ENCODE data around the gene CCDC71L.

The CCDC71L gene

DNA sequence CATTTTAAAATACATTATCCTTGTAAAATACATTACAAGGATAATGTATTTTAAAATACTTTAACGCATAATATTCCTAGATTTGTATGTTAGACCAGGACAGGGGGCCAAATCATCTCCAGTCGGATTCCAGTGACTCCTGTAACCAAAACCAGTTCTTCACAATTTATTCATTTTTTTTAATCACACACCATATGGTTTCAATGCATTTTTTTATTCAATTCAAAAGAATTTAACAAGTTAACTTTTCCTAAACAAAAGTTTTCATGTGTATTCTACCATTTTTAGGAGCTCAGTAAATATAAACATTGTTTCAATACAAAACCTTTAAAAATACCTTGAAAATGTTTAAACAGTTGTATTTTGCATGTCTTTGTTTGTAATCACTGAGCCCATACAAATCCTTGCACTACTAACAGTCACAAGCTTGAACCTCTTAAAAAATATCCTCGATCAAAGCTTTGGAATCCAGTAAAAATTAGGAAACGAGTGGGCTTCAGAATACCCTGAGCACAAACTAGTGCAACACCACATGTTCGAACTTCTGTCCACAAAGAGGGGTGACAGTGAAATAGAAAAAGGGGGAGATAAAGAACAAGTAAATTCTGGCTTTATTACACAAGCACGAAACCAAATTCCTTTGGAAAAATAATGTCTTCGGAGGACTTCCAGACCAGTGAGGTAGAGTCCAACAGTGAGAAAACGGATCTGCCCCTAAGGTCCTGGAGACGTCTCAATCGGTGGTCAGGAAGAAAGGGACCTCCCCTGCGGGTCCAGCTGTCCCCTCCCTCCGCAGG lies 1.6 kb downstream of the CCDC71L start:
- DNase-seq (ENCODE audit: low read depth), result no peak

DNA sequence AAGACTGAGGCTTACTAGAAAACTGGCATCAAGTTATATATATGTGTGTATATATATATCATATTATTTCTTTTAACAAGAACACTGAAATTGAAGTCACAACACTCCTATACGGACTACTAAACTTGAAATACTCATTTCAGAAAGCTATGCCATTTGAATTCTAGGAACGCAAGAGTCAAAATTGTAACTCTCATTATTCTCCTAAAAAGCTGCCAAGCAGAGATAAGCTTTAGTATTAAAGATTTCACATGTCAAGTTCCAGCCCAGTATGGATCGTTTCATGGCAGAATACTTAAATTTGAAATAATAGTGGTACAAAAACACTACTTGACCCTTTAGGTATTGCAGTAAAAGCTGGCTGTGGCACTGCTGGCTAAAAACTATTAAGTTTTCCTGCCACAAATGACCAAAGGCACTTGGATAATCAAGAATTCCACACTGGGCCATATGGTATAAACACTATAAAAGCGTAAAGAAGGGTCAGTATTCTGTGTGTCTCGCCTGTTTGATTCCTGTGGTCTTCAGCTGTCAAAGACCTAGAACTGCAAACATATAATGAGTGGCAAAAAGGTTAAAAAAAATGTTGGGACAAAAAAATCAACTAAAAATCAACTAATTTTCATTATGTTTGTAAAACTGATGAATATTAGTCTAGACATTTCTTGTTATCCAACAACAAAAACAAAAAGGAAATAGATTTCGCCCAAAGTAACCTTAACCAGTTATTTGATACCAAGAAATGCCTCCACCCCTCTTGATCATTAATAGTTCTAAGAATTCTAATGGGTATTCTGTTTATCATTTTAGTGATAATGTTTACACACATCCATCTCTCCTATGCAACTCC lies 2.4 kb downstream of the CCDC71L start:
- DNase-seq (ENCODE audit: low read depth), result no peak

DNA sequence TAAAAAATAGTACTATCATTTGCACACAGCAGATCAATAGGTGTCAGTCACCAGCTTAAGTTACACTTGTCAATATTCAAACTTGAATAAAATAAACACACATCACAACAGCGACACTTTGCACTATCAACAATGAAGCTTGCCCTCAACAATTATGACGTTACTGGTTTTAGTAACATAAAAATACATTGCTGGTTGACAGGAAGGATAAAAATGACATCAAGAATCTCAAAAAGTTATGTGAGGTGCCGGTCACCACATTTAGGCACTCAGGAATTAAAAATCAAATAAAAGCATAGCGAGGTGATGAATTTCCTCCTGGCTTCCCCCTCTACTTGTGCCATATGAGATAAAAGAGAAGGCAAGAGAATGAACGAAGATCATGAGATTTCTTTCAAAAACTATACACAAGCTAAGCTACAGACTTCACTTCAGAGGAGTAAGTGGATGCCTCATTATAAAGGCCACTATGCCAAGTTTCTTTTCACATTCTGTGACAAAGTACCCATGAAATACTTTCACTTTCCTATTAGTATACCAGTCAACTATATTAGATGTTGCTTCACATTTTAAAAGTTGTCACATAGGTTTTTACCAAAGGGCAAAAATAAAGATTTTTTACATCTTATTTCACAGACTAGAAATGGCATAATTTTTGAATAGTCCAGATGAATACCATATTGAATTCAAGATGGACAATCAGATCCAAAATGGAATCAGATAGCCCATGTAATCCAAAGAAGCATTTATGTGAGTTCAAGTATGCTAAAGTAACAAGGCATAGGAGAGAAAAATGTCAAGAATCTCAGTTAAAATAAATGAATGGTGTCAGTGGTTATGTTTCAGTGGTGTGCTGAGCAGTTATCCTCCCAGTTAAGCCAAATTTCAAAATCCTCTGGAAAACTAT lies 3.6 kb downstream of the CCDC71L start:
- DNase-seq (ENCODE audit: low read depth), result no peak

DNA sequence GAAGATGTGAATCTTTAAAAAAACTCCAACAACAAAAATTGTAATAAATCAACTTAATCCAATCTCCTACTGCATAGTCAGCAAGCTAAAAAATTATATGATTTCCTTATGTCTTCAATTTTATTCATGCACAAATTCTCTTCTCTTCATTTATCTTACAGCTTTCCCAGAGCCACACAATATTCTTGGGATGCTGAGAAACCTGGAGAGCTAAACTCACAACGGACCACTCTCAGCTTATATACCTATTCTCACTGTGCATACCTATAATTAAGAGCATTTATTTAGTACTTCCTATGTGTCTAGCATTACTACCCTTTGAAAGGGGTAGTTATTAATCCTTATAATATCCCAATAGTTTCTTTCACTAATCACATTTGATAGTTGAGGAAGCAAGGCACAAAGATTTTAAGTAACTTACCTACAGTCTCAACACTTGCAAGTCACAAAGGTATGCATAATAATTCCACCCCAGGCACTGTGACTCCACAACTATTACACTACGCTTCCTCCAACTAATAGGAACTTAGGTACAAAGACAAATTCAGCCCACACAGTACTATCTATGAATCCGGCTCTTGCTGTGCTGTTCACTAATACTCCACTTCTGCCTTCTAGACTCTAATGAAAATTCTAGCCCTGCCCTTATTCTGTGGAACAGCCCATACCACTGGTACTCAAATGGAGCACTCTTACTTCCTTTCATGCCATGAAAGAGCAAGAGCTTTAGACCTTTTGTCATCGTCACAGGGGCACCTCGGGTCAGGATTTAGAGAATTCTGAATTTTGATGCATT lies 5.1 kb downstream of the CCDC71L start:
- DNase-seq (ENCODE audit: low read depth), result no peak

DNA sequence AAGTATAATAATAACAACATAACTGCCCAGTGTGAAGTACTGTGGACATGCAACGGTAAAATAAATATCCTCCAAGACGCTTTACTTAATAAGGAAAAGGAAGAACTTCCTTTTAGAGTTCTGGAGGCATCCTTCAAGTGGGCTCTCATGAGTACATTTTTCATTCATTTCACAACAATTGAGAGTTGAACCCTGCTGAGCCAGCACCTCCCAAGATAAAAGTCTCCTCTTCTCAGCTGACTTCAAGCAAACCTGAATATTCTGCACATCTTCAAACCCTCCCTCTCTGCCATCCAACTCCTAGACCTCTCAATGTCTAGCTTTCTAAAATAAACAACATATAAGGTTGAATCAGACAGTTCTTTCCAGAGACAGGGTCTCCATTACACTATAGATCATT lies 7.5 kb downstream of the CCDC71L start:
- no peak for DNase-seq (ENCODE audit: low read depth)

DNA sequence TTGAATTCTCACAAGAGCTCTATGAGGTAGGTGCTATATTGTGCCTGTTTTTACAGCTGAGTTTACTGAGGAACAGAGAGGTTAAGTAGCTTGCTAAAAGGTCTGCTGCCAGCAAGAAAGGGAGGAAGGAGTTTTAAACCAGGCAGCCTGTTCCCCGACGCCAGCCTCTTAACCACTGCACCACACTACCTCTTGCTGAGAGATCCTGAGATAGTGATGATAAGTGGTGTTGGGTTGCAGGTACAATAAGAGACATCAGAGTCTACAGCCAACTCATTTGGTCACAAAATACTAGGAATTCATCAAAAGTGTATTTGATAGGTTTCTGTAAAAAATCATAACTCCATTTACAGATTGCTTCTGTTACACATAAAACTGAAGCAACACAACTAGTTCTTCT lies 8.0 kb downstream of the CCDC71L start:
- DNase-seq (ENCODE audit: low read depth), result no peak

DNA sequence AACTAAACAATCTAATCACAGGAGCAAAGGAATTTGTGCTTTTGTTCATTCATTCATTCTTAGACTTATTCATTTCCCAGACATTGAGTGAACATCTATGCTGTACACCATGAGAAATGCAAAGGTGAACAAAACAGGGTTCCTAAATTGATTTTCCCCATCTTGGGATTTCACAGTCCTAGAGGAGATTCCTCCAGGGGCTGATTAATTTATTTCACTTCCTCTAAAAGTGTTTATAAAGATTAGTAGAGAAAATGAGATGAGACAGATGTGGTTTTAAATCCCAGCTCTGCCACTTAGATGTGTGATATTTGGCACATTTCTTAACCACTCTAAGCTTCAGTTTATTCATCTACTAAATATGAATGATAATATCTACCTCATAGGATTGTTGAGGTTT lies 8.9 kb downstream of the CCDC71L start:
- DNase-seq (ENCODE audit: low read depth), result no peak

DNA sequence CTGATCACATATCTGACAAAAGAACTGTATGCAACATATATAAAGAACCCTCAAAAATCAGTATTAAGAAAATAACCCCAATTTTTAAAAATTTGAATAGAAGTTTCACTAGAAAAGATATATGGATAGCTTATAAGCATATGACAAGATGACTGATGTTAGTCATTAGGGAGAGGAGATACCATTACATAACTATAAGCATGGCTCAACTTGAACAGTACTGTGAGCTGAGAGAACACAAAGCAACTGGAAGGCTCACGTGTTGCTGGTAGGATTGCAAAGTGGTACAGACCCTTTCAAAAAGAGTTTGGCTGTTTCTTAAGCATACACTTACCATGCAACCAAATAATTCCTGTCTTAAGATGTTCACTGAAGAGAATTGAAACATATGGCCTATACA lies 14.7 kb downstream of the CCDC71L start:
- DNase-seq (ENCODE audit: low read depth), result no peak

DNA sequence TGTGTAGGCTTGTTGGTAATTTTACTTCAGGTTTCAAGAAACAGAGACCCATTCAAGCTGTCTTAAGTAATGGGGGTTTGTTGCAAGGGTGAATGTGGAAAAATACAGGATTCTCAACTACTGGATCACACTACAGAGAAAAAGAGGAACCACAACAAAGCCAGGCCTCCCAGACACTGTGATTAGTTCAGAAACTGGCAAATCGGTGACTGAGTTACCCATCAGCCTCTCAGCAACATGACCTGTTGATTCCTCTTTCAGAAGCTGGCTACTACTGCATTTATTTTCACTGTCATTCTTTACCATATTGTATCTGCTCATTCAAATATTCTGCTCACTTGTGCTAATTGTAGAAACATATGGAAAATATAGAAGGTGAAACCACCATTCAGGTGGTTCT lies 16.0 kb downstream of the CCDC71L start:
- DNase-seq (ENCODE audit: low read depth), result no peak

DNA sequence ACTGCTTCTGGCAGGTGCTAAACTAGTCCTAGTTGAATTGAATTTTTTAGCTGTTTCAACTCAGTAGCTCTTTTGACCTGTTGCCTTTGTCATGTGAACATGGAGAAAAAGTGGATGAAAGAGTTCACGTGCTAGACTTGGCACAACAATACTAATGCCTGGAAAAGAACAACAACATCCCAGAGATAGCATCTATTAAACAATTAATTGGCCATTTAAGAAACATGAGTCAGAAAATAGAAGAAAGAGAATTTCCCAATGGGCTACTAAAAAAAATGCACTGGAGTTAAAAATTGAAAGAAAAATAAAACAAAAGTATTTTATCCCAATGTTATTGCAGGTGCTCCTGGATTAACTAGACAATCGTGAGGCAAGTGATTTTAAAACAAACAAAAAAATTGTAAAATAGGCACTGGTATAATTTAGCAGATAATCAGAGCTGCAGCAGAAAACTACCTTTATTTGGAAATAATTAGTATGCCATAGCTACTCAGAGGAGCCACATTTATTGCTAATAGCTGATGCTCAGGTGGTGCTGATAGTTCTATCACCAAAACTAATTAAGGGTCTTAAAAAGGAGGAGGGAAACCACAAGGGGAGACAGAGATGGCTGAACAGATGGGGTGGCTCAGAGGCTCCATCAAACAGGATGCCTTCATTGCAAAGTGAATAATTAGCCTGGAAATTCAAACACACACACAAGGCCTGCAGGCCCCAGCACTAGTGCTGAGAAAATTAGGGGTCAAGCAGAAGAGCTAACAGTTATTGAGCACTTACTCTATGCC lies 17.6 kb downstream of the CCDC71L start:
- no peak for DNase-seq (ENCODE audit: low read depth)

DNA sequence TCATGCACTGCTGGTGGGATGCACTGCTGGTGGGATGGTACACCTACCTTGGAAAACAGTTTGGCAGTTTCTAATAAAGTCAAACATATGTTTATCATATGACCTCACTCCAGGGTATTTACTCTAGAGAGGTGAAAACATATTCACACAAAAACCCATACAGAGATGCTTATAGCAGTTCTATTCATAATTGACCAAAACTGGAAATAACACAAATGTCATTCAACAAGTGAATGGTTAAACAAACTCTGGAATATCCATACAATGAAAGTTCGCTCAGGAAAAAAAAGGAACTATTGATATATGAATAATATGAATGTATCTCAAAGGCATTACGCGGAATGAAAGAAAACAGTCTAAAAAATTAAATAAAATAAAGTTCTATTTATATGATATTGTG lies 19.5 kb downstream of the CCDC71L start:
- no peak for DNase-seq (ENCODE audit: low read depth)

DNA sequence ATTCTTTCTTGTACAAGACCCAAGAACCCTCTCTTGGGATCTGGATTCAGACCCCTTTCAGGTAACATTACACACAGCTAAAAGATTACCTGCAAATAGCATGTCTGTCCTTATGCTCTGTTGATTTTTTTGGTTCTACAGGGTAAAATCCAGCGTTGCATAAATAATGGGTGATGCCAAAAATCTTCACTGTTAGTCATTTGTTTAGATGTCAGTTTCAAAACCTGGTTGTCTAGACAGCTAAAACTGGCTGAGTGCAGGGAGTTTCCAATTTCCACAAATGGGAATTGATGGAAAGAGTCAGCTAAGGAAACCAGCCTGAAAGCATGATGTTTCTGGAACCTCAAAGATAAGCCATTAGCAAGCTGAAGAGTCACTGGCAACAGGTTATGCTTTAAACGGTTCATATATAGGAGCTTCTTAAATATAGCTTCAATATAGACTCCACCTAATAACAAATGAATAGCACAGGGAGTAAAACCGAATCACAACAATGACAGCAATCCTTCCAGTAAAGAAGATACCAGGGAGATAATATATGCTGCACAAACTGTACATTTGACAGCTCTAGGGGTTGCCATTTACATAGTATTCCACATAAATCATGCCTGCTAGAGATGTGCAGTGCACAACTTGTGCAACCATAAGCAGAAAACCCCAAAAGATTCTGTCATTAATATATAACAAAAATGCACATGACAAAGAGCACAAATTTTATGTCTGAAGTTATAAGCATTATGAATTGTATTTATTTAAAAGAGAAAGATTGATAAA lies 20.4 kb downstream of the CCDC71L start:
- no peak for DNase-seq (ENCODE audit: low read depth)

DNA sequence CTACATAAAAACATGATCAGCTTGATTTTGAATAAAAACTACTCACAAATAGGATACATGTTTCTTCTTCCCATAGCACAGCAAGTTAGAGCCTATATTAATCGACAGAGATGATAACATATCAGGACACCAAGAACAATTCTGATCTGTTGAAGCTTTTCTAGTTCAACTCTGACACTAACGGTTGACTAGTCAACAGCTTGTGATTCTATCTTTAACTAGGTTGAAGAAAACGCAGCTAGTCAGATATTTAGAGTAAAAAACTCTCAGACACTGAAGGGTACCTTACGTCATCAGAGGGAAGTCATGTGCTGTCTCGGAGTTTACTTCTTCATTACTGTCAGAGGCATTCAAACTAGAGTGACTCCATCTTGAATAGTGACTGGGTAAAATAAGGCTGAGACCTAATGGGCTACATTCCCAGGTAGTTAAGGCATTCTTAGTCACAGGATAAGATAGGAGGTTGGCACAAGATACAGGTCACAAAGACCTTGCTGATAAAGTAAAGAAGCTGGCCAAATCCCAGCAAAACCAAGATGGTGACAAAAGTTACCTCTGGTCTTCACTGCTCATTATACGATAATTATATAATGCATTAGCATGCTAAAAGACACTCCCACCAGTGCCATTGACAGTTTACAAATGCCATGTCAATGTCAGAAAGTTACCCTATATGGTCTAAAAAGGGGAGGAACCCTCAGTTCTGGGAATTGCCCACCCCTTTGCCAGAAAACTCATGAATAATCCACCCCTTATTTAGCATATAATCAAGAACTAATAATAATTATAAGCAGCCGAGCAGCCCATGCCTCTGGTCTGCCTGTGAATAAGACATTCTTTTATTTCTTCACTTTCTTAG lies 21.3 kb downstream of the CCDC71L start:
- DNase-seq (ENCODE audit: low read depth), result no peak

DNA sequence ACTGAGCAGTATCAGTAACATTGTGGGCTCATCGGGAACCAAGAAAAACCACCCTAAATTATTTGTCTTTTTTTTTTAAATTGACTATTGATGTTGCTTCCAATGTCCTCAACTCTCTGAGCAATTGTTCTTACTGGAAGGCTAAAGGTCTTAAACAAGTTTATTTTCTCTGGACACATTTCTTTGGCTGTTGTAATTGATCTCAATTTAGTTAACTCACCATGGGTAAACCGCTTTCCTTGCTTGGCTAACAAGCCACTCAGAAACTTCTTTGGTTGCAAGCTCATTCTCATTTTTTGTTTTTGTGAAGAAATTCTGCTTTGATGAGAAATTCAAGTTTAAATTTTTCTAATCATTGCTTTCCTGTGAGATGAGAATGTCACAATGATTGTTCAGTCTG lies 25.5 kb downstream of the CCDC71L start:
- no peak for DNase-seq (ENCODE audit: low read depth)

DNA sequence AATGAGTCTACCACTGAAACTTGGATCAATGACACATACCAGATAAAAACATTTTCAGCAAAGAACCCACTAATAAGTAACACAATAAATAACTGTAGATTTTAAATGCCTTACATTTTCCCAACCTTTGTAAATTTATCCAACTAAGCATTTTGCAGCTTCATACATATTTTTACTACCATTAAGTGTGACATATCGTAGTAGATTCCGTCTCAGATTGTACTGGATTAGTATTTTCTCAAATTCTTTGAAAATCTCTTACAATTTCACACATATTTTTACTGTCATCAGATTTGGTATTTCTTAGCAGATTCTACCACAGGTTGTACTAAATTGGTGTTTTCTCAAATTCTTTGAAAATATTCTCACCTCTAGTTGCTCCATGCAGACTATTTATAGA lies 26.0 kb downstream of the CCDC71L start:
- no peak for DNase-seq (ENCODE audit: low read depth)

DNA sequence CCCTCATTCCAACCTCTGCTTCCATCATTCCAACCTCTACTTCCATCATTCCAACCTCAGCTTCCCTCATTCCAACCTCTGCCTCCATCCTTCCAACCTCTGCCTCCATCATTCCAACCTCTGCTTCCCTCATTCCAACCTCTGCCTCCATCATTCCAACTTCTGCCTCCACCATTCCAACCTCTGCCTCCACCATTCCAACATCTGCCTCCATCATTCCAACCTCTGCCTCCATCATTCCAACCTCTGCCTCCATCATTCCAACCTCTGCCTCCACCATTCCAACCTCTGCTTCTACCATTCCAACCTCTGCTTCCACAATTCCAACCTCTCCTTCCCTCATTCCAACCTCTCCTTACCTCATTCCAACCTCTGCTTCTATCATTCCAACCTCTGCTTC lies 30.3 kb downstream of the CCDC71L start:
- no peak for DNase-seq (ENCODE audit: low read depth)

DNA sequence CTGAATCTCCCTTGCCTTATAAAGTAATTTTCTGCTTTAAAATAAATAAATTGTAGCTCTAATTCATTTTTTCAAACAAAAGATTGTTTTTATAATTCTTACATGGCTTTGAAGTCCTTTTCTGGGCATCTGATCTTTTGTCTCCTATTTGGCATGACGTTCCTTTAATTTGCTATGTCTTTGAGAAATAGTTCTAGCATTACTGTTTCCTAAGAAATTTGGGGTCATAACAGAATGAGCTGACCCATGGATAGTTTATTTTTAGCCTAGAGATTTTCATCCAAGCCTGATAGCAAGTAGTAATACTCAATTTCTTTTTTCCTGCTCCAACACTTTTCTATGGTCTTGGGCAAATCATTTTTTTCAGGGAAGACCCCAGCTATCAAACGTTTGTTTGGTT lies 31.4 kb downstream of the CCDC71L start:
- no peak for DNase-seq (ENCODE audit: low read depth)

DNA sequence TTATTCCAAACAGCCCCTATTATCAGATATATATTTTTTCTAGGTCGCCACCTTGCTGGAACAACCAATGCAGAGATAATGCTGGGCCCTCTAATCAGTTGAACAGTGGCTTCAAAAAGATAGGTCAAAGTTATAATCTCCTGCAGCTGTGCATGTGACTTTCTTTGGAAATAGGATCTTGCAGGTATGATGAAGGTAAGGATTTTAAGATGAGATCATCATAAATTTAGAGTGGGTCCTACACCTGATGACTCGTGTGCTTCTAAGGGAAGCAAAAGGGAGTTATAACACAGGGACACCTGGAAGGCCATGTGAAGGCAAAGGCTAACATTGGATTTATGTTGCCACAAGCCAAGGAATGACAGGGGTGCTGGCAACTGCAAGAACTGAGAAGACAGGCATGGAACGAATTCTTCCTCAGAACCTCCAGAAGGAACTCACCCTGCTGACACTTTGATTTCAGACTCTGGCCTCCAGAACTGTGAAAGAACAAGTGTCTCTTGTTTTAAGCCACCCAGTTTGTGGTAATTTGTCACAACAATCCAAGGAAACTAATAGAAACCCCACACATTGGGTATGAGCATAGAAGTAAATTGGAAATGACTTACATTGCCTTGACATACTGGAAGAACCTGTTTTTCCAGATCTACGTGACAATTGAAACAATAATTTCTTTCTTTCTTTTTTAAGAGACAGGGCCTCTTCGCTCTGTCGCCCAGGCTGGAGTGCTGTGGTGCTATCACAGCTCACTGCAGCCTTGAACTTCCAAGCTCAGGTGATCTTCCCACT lies 34.4 kb downstream of the CCDC71L start:
- DNase-seq (ENCODE audit: low read depth), result no peak

Data from non-pigmented ciliary epithelial cell (primary cell).